ENCODE measurements around the gene MYH10.

Gene MYH10

DNA sequence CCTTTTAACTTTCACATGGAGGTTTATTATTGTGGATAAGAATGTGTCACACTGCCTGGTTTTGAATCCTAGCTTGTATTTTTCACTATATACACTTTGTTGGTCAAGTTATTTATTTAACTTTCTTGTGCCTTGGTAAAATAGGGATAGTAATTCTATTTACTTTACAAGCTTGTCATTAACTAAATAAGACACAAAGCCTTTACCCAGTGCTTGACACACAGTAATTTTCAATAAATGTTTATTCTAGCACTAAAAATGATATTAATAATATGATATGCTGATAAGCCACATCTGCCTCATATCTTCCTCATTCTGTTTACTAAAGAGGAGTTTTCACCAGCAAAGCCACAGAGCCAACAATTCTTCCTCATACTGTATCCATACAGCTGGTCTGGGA is 27.8 kb downstream of the MYH10 start:
- no peak for DNase-seq

DNA sequence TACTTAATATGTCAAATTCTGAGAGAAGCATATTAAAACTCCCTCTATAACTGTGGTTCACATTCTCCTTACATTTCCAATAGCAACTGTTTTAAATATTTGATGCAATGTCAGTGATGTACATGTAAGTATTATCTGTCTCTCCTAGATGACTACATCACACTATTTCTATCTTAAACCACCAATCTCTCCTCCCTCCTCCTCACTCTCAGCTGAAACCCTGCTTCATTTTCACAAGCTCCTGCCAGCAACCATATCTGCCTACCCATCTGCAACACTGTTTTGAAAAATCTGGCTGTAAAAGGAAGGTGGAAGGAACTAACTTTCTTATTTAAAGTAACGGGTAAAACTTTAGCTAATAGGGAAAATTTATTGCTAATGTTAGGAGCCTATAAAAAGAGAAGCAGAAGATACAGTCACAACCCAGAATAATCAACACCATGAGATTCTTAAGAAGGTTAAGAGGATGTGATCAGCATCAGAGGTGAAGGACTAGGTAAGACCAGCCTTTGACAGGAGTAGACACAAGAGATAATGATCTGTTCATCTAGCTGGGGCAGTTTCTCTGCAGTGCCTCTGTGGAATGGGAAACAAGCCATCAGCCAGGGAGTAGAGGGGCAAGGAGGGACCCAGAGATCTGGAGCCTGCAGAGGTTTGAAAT is 31.0 kb downstream of the MYH10 start:
- no peak for DNase-seq

DNA sequence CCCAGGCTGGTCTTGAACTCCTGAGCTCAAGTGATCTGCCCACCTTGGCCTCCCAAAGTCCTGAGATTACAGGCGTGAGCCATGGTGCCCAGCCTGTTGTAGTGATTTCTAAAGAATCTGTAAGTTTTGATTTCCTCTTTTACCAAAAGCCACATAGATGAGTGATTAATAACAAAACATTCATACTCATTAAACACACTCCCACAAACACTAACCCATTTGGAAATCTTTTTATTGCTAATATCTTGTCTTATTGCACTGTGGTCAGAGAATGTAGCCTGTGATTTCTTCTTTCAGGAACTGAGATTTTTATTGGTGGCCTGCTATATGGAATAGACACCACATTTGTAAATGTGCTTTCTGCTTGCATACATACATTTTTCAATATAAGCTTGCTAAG is 31.6 kb downstream of the MYH10 start:
- no peak for DNase-seq

DNA sequence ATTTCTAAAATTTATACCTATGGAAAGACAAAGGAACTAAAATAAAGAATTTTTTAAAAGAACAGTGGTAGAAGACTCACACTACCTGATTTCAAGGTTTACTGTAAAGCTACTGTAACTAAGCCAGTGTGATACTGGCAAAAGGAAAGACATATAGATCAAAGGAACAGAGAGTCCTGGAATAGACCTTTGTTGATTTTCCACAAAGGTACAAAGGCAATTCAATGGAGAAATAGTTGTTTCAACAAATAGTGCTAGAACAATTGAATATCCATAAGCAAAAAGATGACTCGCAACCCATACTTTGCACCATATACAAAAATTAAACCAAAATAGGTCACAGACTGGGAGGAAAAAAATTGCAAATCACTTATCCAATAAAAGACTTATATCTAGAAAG is 36.7 kb downstream of the MYH10 start:
- no peak for DNase-seq

DNA sequence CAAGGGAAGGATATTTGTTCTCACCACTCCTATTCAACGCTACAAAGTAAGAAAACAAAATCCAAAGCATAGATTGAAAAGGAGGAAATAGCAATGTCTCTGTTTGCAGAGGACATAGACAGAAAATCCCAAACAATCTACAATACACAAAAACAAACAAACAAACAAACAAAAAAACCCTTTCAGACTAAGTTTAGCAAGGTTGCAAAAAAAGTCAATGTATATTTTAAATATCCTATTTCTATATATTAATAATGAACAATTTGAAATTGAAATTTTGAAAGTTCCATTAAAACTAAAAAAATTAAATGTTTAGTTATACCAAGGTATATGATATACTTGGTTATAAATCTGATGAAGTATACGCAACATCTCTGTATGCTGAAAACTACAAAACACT is 37.2 kb downstream of the MYH10 start:
- DNase-seq, result no peak

DNA sequence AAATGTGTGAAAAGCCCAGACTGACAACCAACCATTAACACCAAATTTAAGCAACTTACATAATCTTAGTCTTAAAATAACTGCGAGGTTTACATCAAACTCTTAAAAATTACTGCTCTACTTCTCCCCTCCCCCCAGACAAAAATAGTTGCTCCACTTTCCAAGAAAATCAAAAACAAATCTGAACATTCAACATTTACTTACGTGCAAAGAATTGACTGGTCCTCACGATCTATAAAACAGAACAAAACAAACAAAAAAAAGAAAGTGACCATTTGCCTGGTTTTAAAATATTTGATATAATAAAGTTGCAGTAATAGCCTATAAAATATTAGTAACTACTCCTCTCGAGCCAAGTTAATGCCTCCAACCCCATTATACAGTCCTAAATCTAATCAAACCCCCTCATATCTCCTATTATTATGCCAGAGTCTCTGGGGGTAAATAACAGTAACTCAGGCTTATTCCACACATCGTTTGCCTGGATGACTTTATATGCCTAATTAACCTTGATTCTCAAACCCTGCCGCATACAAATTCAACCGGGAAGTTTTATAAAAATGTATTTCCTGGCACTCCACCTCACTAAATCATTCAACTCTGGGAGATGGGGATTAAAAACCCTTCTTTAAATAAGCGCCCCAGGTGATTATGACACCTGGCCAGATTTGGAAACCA is 41.5 kb downstream of the MYH10 start:
- no peak for DNase-seq

DNA sequence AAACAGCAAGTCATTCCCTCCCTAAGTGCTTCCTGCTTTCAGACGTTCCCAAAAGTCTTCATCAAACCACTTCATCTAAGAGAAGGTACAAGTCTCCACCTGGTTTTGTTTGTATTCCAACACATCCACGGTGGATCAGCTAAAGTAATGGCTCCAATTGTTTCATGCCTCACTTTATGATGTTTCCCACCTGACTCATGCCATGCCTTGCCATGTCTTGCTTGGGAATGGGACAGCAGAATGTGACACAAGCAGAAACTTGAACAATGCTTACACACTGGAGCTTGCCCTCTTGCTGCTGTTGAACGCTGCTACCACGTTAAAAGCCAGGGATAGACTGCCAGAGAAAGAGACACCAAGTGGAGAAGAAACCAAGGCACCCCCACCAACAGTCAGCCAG is 43.8 kb downstream of the MYH10 start:
- no peak for DNase-seq

DNA sequence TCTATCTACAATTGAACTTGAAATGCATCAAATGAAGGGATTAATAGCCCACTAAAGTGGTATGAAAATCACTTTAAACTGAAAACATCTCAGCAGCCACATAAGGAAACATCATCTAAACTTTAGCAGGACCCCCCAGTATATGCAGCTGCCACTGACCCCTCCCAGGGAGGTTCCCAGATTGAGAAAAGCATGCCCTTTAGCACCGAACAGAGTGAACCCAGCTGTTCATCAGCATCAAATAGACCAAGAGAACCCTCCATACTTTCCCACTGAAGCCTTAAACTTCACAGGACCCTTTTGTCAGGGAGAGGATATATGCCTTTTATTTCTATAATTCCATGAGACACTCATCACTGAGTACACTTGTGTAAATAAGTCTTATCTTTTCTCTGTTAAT is 44.6 kb downstream of the MYH10 start:
- DNase-seq, result no peak

DNA sequence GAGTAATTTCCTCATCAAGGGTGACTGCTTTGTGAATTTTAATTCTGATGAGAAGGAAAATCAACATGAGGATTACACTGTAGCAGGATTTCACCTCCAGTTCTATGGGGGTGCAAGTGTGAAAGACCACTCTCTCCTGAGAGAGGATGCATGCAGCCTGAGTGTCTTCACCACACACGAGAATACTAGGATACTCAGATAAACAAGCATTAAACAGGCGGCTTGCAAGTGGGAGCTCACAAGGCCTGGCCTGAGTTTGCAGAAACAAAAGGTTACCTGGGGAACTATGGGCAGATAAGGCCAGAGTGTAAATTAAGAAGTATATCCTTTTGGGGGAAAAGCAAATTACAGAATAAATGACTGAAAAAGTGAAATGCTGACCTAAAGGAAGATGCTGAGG is 46.6 kb downstream of the MYH10 start:
- DNase-seq, result no peak

DNA sequence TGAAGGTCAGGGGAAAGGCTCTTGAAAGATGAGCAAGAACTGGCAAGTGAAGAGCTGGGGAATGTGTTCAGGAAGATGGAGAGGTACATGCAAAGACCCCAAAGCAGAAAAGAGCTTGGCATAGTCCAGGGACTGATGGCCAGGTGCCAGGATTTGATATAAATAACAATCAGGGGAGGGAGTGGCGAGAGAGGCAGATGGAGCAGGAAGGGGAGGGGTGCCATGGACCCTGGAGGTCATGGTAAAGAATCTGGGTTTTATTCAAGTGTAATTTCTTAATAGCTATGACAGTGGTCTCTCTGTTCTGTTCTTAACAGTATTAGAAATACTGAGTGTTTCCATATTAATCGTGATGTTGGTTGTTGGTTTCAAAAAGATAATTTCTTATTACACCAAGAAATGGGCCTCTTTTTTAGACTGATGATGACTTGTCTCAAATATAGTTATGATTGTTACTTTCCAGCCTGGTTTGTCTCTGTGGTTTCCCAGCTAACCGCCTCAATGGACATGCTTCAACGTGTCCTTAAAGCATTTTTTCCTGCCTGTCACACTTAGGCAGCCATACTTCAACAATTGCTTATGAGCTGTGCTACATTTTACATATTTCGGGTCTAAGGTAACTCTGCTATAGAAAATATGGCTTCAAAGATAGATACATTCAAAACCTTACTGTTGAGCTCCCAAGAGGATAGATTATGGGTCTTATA is 49.4 kb downstream of the MYH10 start:
- no peak for DNase-seq

DNA sequence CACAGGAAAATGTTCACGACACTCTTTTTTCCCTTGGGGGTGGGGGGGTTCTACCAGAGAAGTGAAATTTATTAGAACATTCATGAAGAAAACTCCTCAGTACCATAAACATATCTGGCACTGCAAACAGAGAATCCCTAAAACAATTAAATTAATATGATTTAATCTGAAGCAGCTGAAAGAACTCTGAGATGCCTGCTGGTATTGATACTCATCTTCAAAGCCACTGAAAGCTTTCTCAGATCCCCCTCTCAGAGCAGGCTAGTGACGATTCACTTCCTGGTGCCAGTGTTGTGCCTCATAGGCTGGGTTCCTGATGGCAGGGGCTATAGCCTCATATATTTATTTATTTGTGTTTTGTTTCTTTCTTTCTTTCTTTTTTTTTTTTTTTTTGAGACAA is 52.7 kb downstream of the MYH10 start:
- no peak for DNase-seq

DNA sequence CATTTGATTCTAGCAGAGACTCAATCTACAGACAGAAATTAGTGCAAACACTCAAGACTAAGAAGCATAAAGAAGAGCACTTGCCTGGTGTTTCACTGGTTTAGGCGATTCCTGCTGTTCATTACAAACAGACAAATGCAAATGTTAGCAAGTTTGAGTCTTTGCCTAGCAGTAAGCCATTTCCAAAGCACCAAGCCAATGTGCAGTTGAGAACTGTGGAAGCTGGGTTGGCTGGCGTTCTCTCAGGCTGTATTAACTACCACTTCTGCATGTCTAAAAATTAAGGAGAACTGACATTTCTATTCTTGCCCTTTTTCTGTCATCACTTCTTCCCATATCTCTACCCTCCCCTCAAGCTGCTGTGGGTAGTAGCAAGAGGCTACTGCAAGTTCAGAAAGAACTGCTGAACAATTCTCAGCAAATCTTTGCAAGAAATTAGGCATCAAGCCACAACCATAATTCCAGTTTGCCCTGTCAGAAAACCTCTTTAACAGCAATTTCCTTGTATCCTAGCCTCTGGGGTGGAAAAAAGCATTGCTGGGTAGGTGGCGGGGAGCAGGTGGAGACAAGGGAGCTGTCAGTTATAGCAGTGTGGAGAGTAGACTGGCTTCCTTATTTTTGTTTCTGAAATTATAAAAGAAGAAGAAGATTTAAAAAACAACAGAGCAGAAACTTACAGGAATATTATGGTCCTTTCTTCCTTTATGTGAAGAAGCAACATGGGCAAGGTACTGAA is 53.8 kb downstream of the MYH10 start:
- no peak for DNase-seq

DNA sequence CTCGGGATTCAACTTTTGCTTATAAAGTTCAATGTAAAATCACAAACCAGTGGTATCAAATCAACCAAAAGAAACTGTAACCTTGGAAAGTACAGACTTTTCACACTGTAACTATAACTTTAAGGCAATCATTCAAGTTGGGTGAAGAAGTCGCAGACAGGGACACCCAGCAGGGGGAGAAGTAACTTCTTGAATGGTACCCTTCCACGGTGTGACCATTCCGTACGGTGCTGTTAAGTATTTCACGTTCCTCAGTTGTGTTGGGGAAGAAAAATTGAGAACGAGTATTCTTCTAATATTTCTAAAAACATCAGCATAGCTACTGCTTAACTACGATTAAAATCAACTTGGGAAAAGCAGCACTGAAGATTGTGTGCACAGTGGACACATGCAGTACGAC is 55.8 kb downstream of the MYH10 start:
- DNase-seq, result peak; percentile 12

DNA sequence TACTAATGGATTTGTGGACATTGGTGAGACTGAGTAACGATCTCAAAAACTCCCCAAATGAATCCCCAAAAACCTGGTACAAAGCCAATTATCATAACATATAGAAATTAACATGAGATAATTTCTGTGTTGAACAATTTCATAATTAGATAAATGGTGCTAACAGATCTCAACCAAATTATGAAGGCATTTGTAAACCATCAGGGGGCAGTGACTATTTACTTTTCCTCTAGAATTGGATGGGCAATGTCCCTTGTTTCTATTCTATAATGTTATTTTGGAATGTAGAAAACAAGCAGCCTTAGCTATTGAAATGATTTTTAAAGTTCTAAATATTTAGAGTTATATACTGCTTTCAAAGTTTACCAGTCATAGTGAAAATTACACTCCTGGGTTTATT is 57.8 kb downstream of the MYH10 start:
- DNase-seq, result peak; percentile 9

DNA sequence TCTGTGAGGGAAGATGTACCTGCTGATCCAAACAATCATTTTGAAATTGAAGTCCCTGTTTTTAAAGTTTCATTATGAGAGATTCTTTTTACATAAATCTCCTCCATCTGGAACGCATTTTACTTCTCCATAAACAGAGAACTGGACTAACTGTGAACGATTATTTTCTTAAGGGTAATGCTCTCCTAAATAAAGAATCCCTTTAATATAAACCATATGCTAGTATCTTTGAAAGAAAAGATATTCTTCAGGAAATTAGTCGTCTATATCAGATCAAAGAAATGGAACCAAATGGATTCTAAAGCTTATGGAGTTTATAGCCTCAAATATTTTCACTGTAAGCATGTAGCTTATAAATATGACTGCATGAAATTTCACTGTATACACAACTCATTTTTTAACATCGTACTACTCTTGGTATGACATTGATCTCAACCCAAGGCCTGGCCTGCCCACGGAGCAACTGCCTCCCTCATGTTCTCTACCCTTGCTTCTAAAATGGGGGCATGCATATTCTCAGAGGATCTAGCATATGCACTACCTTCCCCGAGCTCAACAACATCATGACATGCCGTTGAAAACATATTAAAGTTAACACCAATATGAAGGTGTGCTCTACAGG is 66.4 kb downstream of the MYH10 start:
- peak; percentile 62 for DNase-seq

DNA sequence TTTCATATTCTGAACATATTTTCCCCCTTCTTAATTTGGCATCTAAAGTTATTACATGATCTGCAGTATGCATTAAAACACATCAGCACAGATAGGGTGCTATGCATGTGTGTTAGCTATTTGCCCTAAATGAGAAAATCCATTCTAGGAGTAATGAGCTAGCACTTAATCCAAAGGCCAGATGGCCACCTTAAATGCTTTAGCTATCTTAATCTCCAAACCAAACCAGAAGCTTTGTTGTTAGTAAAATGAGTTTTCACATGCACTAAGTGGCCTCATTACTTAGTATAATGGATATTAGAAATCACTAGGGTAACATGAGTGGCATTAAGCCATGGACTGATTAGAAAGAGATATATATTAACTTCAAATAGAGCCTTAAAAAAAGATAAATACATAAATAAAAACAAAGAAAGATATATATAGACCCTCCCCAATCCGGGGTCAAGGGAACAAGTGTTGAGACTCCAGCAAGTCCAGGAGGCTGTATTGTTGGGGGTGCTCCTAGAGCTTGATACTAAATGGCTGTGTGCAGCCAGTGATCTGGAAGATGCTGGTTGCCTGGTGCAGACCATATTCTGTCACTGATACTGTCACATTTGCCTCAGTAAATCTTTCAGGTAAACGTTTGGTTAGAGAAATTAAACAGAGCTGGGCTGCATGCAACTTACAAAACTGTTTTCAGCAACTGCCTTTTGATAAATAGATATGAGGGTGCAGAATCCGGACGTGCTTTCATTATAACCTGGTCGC is 67.3 kb downstream of the MYH10 start:
- DNase-seq, result no peak

DNA sequence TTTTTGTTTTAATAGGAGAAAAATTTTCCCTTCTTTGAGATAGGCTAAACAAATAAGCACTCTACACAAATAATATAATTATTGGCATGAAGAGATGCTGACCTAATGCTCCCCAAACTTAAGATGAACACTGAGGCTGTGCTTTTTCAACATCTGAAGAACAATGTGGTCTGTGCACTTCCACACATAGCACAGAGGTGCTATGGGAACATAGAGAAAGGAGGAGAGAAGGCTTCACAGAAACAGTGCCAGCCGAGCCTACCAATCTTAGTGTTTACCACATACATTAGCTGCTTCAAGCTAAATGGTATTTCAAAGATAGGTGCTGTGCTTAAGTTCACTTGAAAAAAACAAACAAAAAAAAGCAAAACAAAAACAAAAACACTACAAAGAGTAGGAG is 72.4 kb downstream of the MYH10 start:
- no peak for DNase-seq

DNA sequence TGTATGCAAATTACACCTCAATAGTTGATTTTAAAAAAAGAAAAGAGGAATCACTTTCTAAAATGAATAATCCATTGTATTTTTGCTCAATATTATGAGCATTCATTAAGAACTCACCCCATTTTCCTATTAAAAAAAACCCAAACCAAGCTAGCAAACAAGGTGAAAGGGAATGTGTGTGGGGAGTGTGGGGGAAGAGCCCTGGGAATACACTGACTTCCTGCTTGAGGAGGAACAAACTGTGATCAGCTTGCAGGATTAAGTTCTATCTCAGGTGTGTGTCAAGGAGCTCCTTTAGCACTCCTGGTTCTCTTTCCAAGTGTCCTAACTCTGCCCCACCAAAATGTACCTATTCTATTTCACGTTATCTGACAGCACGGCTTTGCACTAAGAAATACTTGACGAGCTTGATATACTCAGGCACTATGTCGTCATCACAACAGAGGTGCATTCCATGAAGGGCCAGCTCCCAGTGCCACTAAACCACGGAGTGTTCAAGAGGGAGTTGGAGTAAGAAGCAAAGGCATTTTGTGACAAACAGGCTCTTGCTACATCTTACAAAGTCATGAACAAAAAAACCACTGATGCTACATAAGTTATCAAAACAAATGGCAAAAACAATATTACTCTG is 73.2 kb downstream of the MYH10 start:
- peak; percentile 27 for DNase-seq

DNA sequence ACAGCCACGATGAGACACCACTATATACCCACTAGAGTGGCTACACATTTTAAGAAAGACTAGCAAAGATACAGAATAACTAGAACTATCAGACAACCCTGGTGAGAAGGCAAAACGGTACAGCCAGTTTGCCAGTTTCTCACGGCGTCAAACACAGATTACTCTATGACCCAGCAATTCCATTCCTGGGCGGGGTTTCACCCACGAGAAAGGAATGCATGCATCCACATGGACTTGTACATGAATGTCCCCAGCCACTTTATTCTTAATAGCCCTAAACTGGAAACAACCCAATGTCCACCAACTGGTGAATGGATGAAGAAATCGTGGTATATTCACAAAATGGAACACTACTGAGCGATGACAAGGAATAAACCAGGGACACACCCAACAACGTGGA is 74.5 kb downstream of the MYH10 start:
- DNase-seq, result peak; percentile 37

DNA sequence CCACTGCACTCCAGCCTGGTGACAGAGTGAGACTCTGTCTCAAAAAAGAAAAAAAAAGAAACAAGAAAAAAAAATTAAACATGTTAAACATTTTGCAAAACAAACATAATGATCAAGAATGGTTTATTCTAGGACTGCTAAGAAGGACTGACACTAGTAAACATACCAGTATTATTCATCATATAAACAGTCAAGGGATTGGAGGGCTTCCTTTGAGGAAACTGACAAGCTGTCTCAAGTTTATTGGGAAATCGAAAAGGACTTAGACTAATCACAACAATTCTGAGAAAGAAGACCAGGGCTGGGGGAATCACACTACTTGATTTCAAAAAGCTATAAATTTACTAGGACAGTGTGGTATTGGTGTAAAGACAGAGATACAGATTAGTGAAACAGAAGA is 75.5 kb downstream of the MYH10 start:
- DNase-seq, result no peak

DNA sequence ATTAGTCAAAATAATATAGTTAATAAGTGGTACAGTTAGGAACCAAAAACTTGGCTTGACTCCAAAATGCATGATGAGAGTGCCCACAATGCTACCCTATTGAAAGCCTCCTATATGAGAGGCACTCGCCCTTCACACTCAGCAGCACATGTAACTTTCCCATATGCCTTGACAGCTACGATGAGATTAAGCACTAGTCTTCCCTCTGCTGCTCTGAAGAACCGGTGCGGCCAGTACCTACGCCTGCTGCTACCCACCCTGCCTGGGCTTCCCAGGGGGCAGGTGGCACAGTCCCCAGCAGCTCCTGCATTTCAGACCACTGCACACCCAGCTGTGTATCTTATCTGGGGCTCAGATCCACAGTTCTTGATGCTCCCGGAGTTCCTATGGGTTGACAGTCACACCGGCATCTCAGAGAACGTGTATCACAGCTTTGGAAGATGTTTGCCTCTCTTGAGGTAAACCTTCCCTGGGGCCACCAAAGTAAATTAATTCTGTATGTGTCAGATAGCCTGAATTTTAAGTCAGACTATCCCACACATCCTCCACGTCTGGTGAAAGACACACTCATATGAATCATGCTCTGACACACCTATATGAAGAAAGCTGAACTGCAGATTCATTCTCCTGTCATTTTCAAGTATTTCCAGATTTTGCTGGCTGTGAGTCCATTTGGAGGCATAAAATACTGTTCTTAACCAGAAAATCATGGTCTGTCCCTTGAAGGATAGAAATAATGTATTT is 77.8 kb downstream of the MYH10 start:
- peak; percentile 59 for DNase-seq

Data from fibroblast of skin of right biceps (primary cell).